CD4-positive, alpha-beta T cell treated with Interferon gamma for 1 hour (primary cell): ENCODE data around the gene ZNF232.
A peak's percentile ranks its signal among the peaks of the same experiment; 100 is the strongest.
"Not testable (repeated sequence)": the region's sequence is repeated elsewhere in the genome, so short reads cannot be mapped to it uniquely, and the experiment has no call there.

Experiments used
- DNase-seq: peaks from one replicate; pipeline ENCODE4 v3.0.0-alpha.2; 2020

ZNF232 gene

GRCh38 chr17:5096731-5097100 is 15.0 kb downstream of the ZNF232 start:
- no peak for DNase-seq

- no peak for DNase-seq
Observed at GRCh38 chr17:5092218-5093010, 19.3 kb downstream of the ZNF232 start.

GRCh38 chr17:5080591-5080990 is 31.1 kb downstream of the ZNF232 start:
- DNase-seq: no peak

GRCh38 chr17:5078106-5079028 is 33.3 kb downstream of the ZNF232 start, which contains the start of gene ZFP3:
ZFP3 (plus strand) TSS chr17:5078467; CDS start chr17:5091505, 13,038 bp downstream.
- peak; percentile 82 for DNase-seq

GRCh38 chr17:5077781-5078105 is 33.9 kb downstream of the ZNF232 start:
- no peak for DNase-seq

GRCh38 chr17:5077275-5077674 is 34.4 kb downstream of the ZNF232 start:
- not testable (repeated sequence) for DNase-seq

GRCh38 chr17:5075472-5075871 is 36.2 kb downstream of the ZNF232 start:
- not testable (repeated sequence) for DNase-seq

GRCh38 chr17:5069724-5070123 is 42.0 kb downstream of the ZNF232 start:
- no peak for DNase-seq

GRCh38 chr17:5068236-5068635 is 43.4 kb downstream of the ZNF232 start:
- no peak for DNase-seq

- DNase-seq: no peak
Observed at GRCh38 chr17:5065227-5065744, 46.4 kb downstream of the ZNF232 start.
